GM12878 (cell line): ENCODE data around the gene FMNL2. TPM values are rescaled to one million over a fixed set of nuclear protein-coding genes. Genes with fewer than 3 reads are reported as not detected.

Experiments used
- ATAC-seq: fragments of 200-7000 bp; cut with Tn5 transposase; 3 replicates; pipeline ENCODE4 v1.9.1; 2020; ENCODE audit warnings: mild to moderate bottlenecking, moderate library complexity
- BruUV-seq: library from RNA; stranded (reverse); fragments of 400-500 nt; replicated peaks from 2 replicates; lab custom pipeline; 2021; lab: Mats Ljungman, UMichigan
- CTCF ChIA-PET: fragments of 300-600 bp; sonication (Branson Sonifier 250); formaldehyde crosslinking; extraction: SDS; loops from one replicate; lab custom pipeline; 2021; ENCODE audit warnings: inconsistent platforms; lab: Yijun Ruan, JAX
- POLR2A ChIA-PET: fragments of 350-600 bp; formaldehyde crosslinking; extraction: SDS; loops from one replicate; lab custom pipeline; 2021; ENCODE audit warnings: inconsistent platforms; lab: Charles Lee
- RAD21 ChIA-PET: fragments of 300-600 bp; sonication (Branson Sonifier 250); formaldehyde crosslinking; loops from one replicate; lab custom pipeline; 2023; ENCODE audit warnings: antibody characterized with exemption; ENCODE audit not compliant: unreplicated experiment; lab: Charles Lee
- SMC1A ChIA-PET: fragments of 300-600 bp; sonication (Branson Sonifier 250); formaldehyde crosslinking; loops from one replicate; lab custom pipeline; 2023; ENCODE audit not compliant: unreplicated experiment, uncharacterized antibody; lab: Charles Lee
- DNase-seq: peaks from one replicate; pipeline ENCODE4 v3.0.0-alpha.2; 2011; ENCODE audit warnings: low read depth, low spot score
- FAIRE-seq: peaks from 3 replicates; lab custom pipeline; 2011; peaks lifted over from hg19 to GRCh38; lab: Jason Lieb, UNC
- H2AFZ ChIP-seq: 2 replicates; pipeline ENCODE4 v1.6.0; 2011; ENCODE audit warnings: low read depth, low read length, control low read depth; ENCODE audit not compliant: control insufficient read depth
- H3K27ac ChIP-seq: 2 replicates; pipeline ENCODE4 v1.5.1; 2011; ENCODE audit warnings: control low read depth; ENCODE audit not compliant: control insufficient read depth, insufficient read depth
- H3K27me3 ChIP-seq, 2 experiments: replicated peaks in 1 of 2; 2 replicates each; pipeline versions ENCODE4 v1.6.0 to v1.6.1; 2011; ENCODE audit warnings: low read length in 1 of 2; ENCODE audit not compliant: control insufficient read depth in 2 of 2, insufficient read depth in 2 of 2
- H3K36me3 ChIP-seq, 2 experiments: 2 replicates each; pipeline ENCODE4 v1.5.1; 2011; ENCODE audit warnings: low read length in 1 of 2; ENCODE audit not compliant: control insufficient read depth in 2 of 2, insufficient read depth in 2 of 2
- H3K4me1 ChIP-seq: 2 replicates; pipeline ENCODE4 v1.6.1; 2011; ENCODE audit warnings: mild to moderate bottlenecking, low read length, moderate library complexity, mixed read lengths; ENCODE audit not compliant: control insufficient read depth, insufficient read depth
- H3K4me2 ChIP-seq: 2 replicates; pipeline ENCODE4 v1.6.0; 2011; ENCODE audit warnings: control low read depth; ENCODE audit not compliant: control insufficient read depth, insufficient read depth
- H3K4me3 ChIP-seq: fragments of 200-600 bp; sonication (generic); 2 replicates; pipeline ENCODE4 v1.5.1; 2016
- H3K79me2 ChIP-seq: 2 replicates; pipeline ENCODE4 v1.6.0; 2011; ENCODE audit warnings: low read length; ENCODE audit not compliant: control insufficient read depth, insufficient read depth
- H3K9ac ChIP-seq: 2 replicates; pipeline ENCODE4 v1.8.0; 2011; ENCODE audit warnings: low read length, control low read depth, mixed read lengths; ENCODE audit not compliant: control insufficient read depth, insufficient read depth
- H3K9me3 ChIP-seq: replicated peaks from 3 replicates; pipeline ENCODE4 v1.5.1; 2011; ENCODE audit warnings: mild to moderate bottlenecking, low read length; ENCODE audit not compliant: control insufficient read depth, insufficient read depth
- H4K20me1 ChIP-seq: 2 replicates; pipeline ENCODE4 v1.6.0; 2011; ENCODE audit not compliant: control insufficient read depth, insufficient read depth
- ATF7 ChIP-seq: fragments of 450-650 bp; IDR thresholded peaks from 2 replicates; pipeline ENCODE4 v1.6.1; 2016; ENCODE audit warnings: low read depth, mild to moderate bottlenecking
- BCL11A ChIP-seq: IDR thresholded peaks from 2 replicates; pipeline ENCODE4 v1.6.1; 2011; ENCODE audit warnings: low read depth, low read length
- BHLHE40 ChIP-seq, 2 experiments: fragments of 450-650 bp in 1 of 2; IDR thresholded peaks; 2 replicates each; pipeline ENCODE4 v1.6.1; 2011 to 2017; ENCODE audit warnings: low read depth in 2 of 2, borderline replicate concordance in 1 of 2, improper control_type of control experiment in 1 of 2, low read length in 1 of 2, mild to moderate bottlenecking in 1 of 2
- BMI1 ChIP-seq: fragments of 450-650 bp; IDR thresholded peaks from 2 replicates; pipeline ENCODE4 v1.6.1; 2016; ENCODE audit warnings: mild to moderate bottlenecking, moderate library complexity, borderline replicate concordance
- CREB1 ChIP-seq: IDR thresholded peaks from 2 replicates; pipeline ENCODE4 v1.6.1; 2012; ENCODE audit warnings: low read depth, mild to moderate bottlenecking, inconsistent platforms
- DPF2 ChIP-seq: fragments of 450-650 bp; IDR thresholded peaks from 2 replicates; pipeline ENCODE4 v1.6.1; 2017; ENCODE audit warnings: mild to moderate bottlenecking
- EP300 ChIP-seq, 2 experiments: fragments of 150-350 bp in 1 of 2; IDR thresholded peaks; 2 replicates each; pipeline ENCODE4 v1.6.1; 2011 to 2012; ENCODE audit warnings: low read depth in 2 of 2, low read length in 2 of 2, borderline replicate concordance in 1 of 2, improper control_type of control experiment in 1 of 2, inconsistent platforms in 1 of 2; ENCODE audit not compliant: control insufficient read depth in 1 of 2
- HCFC1 ChIP-seq: fragments of 150-350 bp; IDR thresholded peaks from 2 replicates; pipeline ENCODE4 v1.6.1; 2014; ENCODE audit warnings: low read length
- IKZF1 ChIP-seq: fragments of 450-650 bp; conservative IDR thresholded peaks from 2 replicates; pipeline ENCODE4 v1.6.1; 2017; ENCODE audit warnings: antibody characterized with exemption, mild to moderate bottlenecking
- IKZF2 ChIP-seq, 2 experiments: fragments of 450-650 bp; IDR thresholded peaks; 2 replicates each; pipeline ENCODE4 v1.6.1; 2017; ENCODE audit warnings: mild to moderate bottlenecking in 2 of 2, moderate library complexity in 2 of 2
- MEF2B ChIP-seq: fragments of 450-650 bp; IDR thresholded peaks from 2 replicates; pipeline ENCODE4 v1.6.1; 2018; ENCODE audit warnings: mild to moderate bottlenecking, moderate library complexity; ENCODE audit not compliant: partially characterized antibody, poor library complexity, severe bottlenecking
- MTA2 ChIP-seq: fragments of 450-650 bp; IDR thresholded peaks from 2 replicates; pipeline ENCODE4 v1.6.1; 2016; ENCODE audit warnings: low read depth, mild to moderate bottlenecking, moderate library complexity
- NBN ChIP-seq: fragments of 450-650 bp; IDR thresholded peaks from 2 replicates; pipeline ENCODE4 v1.6.1; 2016
- NFIC ChIP-seq: IDR thresholded peaks from 2 replicates; pipeline ENCODE4 v1.6.1; 2012; ENCODE audit warnings: low read depth, mild to moderate bottlenecking, inconsistent platforms, low read length, moderate library complexity
- RBBP5 ChIP-seq: fragments of 200-600 bp; sonication (generic); conservative IDR thresholded peaks from 2 replicates; pipeline ENCODE4 v1.6.1; 2016
- RCOR1 ChIP-seq: conservative IDR thresholded peaks from 2 replicates; pipeline ENCODE4 v1.6.1; 2012; ENCODE audit warnings: low read depth, low read length, improper control_type of control experiment
- ZNF217 ChIP-seq: fragments of 450-650 bp; IDR thresholded peaks from 2 replicates; pipeline ENCODE4 v1.6.1; 2017; ENCODE audit warnings: antibody characterized with exemption, mild to moderate bottlenecking
- ZNF24 ChIP-seq: fragments of 450-650 bp; IDR thresholded peaks from 2 replicates; pipeline ENCODE4 v1.6.1; 2017; ENCODE audit warnings: antibody characterized with exemption, mild to moderate bottlenecking
- ZNF274 ChIP-seq: IDR thresholded peaks from one replicate; pipeline ENCODE4 v1.8.0; 2011; ENCODE audit not compliant: insufficient read length, insufficient read depth
- ZNF384 ChIP-seq: IDR thresholded peaks from 2 replicates; pipeline ENCODE4 v1.6.1; 2012; ENCODE audit warnings: low read depth, mild to moderate bottlenecking, low read length, improper control_type of control experiment, borderline replicate concordance
- ZZZ3 ChIP-seq: IDR thresholded peaks from 2 replicates; pipeline ENCODE4 v1.6.1; 2011; ENCODE audit warnings: low read depth; ENCODE audit not compliant: control insufficient read depth, insufficient read length
- WGBS: methylation state at CpG from one replicate; pipeline ENCODE4 v1.1.6; 2016; ENCODE audit warnings: low lambda C conversion rate; ENCODE audit not compliant: insufficient replicate concordance, insufficient coverage; ENCODE audit errors: missing lambda C conversion rate; 5-methylcytosine and 5-hydroxymethylcytosine counted together
- in situ Hi-C: fragments of 300-500 bp; cut with MboI; formaldehyde crosslinking; loops from 9 replicates; pipeline ENCODE4 v1.14.3; 2018; ENCODE audit warnings: mixed read lengths
- intact Hi-C: fragments of 100-400 bp; cut with micrococcal nuclease; formaldehyde crosslinking; loops from one replicate; pipeline ENCODE4 v1.14.2; 2022; ENCODE audit not compliant: unreplicated experiment
- polyA plus RNA-seq, 11 experiments: library from polyadenylated mRNA; depleted of rRNA in 4 of 11; unstranded in 6 of 11; stranded (reverse) in 5 of 11; fragments of >200 nt; fragmentation: Nextera tagmentation in 4 of 11; fragmentation: Illumina TruSeq in 1 of 11; extraction: Ambion mirVana in 4 of 11; extraction: Trizol in 1 of 11; gene quantifications; 1 replicate in 1 of 11; 2 replicates in 10 of 11; pipeline versions ENCODE4 v1.2.1 to v1.2.3, GENCODE V29; 2011 to 2016; ENCODE audit warnings: inconsistent platforms in 2 of 11, missing spikeins in 2 of 11, low read depth in 1 of 11
- total RNA-seq, 4 experiments: library from RNA; depleted of rRNA in 3 of 4; stranded (reverse); fragments of >200 nt in 3 of 4; fragmentation: Illumina TruSeq in 1 of 4; extraction: Trizol in 1 of 4; gene quantifications; 2 replicates each; pipeline versions ENCODE4 v1.2.1 to v1.2.3, GENCODE V29; 2013 to 2021
- TF ChIP-seq, protein P1 (sequence below): IDR thresholded peaks from 2 replicates; pipeline ENCODE4 v1.6.1; 2012; ENCODE audit warnings: low read length, inconsistent platforms

FMNL2 gene
- total and polyA plus RNA-seq, 10 of the 15 experiments (the other 5 are each of a cell fraction or from before 2014, with no cell fraction given) = 0.13 to 9.9 (median 0.35) TPM

DNA sequence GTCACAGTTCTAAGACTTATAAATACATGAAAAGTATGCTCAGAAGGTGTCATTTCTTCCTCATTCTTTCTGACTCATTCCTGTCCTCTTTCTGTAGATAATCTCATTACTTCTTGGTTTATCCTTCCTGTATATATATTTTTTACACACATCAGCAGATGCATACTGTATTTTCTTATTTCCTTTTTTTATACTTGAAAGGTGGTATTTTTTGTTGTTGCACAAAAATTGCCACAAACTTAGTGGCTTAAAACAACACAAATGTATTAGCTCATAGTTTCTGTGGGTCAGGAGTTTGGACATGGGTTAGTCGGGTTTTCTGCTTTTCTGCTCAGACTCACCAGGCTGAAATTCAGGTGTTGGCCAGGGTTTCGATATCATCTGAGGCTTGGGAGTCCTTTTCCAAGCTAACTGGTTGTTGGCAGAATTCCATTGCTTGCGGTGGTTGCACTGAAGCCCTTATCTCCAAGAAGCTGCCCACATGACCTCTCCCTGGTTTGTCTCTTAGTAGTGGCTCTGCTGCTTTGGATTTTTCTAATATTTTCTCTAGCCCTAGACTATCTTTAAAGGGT lies 162.6 kb downstream of the FMNL2 start:
- no peaks in the 10 kb centered on the region for H3K36me3 ChIP-seq
- no peak overlapping the region for H2AFZ ChIP-seq
- H4K20me1 ChIP-seq = no peaks in the 10 kb centered on the region
- H3K4me2 ChIP-seq = no peak overlapping the region
- intact Hi-C loops = loop anchor here (2.0 to 5.0 kb wide), 3 partner anchors 69 to 160 kb away; partner anchors contain the start of gene FMNL2
- ATAC-seq (peak; percentile 76), FAIRE-seq (peak; percentile 65), DNase-seq (no peak)
- BruUV-seq = no TSS peak
- 0 out of 2 replicates have a peak overlapping the region, but pooled peaks have one; percentile 20 for H3K4me3 ChIP-seq
- no peaks in the 10 kb centered on the region for H3K27me3 ChIP-seq
- no peak overlapping the region for H3K27ac ChIP-seq
- H3K9ac ChIP-seq = no peak overlapping the region
- WGBS = 16% methylated on average over 3 of the region's 3 CpGs
- ChIA-PET SMC1A (interaction anchor here (0.6 to 12.4 kb wide), 16 partner anchors 8 to 315 kb away, joined by 3 to 98 read pairs (median 4); no protein-coding TSS in a partner anchor), RAD21 (interaction anchor here (1.1 to 2.3 kb wide), 5 partner anchors 8 to 91 kb away, joined by 3 to 10 read pairs (median 7); no protein-coding TSS in a partner anchor), POLR2A (interaction anchor here (0.6 to 1.9 kb wide), 2 partner anchors 9 to 136 kb away, joined by 3 to 9 read pairs; no protein-coding TSS in a partner anchor), CTCF (interaction anchor here (0.6 to 2.9 kb wide), 6 partner anchors 9 to 162 kb away, joined by 3 to 8 read pairs (median 4); no protein-coding TSS in a partner anchor)
- H3K79me2 ChIP-seq = peaks cover 2% of the 10 kb centered on the region
- in situ Hi-C loops = no loop called here
- H3K9me3 ChIP-seq = no peaks in the 10 kb centered on the region; the same call in 2 of the 3 replicates
- H3K4me1 ChIP-seq = peaks cover 24% of the 10 kb centered on the region
- TF ChIP-seq ZNF384 (0 out of 2 replicates have a peak, but pooled peaks have one; percentile 19), EP300 (IDR thresholded peaks at IDR 0.05; ENCODE audit: borderline replicate concordance in 1 of 2, control insufficient read depth in 1 of 2, low read depth in 2 of 2, low read length in 2 of 2) (0 out of 4 replicates have a peak, but pooled peaks of 1 of the 2 experiments have one; percentile 39), ATF7 (peak; percentile 90), ZZZ3 (no peak), BHLHE40 (IDR thresholded peaks at IDR 0.05; ENCODE audit: borderline replicate concordance in 1 of 2, low read depth in 2 of 2, low read length in 1 of 2) (peak in 1 of 2 experiments; percentile 6; a peak in 1 of 4 replicates), MEF2B (peak; percentile 52), RBBP5 (no peak), ZNF217 (0 out of 2 replicates have a peak, but pooled peaks have one; percentile 40), NFIC (peak; percentile 50), HCFC1 (no peak), BCL11A (0 out of 2 replicates have a peak, but pooled peaks have one; percentile 4), ZNF274 (no peak), RCOR1 (0 out of 2 replicates have a peak, but pooled peaks have one; percentile 58), IKZF2 (IDR thresholded peaks at IDR 0.05) (peak; percentile 73 to 80), DPF2 (peak; percentile 62; the same call in 1 of the 2 replicates), NBN (0 out of 2 replicates have a peak, but pooled peaks have one; percentile 57), IKZF1 (peak; percentile 72), BMI1 (0 out of 2 replicates have a peak, but pooled peaks have one; percentile 25), MTA2 (peak; percentile 71; the same call in 1 of the 2 replicates), CREB1 (0 out of 2 replicates have a peak, but pooled peaks have one; percentile 17), ZNF24 (peak; percentile 88)
- TF ChIP-seq, protein P1, sequence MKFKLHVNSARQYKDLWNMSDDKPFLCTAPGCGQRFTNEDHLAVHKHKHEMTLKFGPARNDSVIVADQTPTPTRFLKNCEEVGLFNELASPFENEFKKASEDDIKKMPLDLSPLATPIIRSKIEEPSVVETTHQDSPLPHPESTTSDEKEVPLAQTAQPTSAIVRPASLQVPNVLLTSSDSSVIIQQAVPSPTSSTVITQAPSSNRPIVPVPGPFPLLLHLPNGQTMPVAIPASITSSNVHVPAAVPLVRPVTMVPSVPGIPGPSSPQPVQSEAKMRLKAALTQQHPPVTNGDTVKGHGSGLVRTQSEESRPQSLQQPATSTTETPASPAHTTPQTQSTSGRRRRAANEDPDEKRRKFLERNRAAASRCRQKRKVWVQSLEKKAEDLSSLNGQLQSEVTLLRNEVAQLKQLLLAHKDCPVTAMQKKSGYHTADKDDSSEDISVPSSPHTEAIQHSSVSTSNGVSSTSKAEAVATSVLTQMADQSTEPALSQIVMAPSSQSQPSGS = no peak
